ENCODE measurements around the gene CTXND1.

Gene CTXND1

DNA sequence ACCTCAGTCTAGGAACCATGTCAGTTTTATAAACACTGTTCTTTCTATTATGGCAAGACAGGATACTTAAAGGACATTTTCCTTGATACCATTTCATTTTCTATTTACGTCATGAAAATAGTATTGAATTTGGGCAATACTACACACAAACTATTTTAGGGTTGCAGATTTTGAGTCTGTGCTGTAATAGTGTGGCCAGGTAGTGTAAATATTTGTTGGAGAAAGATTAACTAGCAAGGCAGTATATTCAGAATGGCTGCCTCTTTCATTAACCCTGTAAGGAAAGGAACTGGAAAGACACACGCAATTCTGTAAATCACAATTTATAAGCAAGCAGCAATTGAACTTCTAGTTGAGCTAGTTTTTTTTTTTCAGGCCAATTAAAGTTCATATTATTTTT is 2.0 kb downstream of the CTXND1 start:
- TF ChIP-seq, protein P1, sequence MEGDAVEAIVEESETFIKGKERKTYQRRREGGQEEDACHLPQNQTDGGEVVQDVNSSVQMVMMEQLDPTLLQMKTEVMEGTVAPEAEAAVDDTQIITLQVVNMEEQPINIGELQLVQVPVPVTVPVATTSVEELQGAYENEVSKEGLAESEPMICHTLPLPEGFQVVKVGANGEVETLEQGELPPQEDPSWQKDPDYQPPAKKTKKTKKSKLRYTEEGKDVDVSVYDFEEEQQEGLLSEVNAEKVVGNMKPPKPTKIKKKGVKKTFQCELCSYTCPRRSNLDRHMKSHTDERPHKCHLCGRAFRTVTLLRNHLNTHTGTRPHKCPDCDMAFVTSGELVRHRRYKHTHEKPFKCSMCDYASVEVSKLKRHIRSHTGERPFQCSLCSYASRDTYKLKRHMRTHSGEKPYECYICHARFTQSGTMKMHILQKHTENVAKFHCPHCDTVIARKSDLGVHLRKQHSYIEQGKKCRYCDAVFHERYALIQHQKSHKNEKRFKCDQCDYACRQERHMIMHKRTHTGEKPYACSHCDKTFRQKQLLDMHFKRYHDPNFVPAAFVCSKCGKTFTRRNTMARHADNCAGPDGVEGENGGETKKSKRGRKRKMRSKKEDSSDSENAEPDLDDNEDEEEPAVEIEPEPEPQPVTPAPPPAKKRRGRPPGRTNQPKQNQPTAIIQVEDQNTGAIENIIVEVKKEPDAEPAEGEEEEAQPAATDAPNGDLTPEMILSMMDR (IDR thresholded peaks at IDR 0.05; ENCODE audit: low read depth, low read length, missing control alignments), result no peak
- in situ Hi-C loops (cut with HindIII; ENCODE audit: low sequenced_read_pairs), result no loop called here
- no peak for DNase-seq (ENCODE audit: low read depth)

DNA sequence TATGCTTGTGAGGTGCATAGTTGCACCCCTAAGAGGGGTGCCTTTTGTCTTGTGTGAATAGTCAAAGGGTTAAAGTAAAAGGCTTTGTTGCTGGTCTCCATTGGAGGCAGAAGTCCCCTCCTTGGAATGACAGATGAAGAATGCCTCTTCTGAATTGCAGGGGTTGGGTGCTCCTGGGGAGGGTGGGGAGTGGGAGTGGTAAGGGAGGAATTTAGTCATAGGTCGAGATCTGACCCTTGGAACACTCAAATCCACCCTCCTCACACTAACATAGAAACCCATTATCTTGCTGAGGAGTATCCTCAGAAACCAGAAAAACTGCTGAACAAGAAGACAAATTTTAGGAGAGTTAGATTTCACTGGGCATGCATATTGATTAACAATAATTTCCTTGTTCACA is 4.7 kb downstream of the CTXND1 start:
- in situ Hi-C loops (cut with HindIII; ENCODE audit: low sequenced_read_pairs), result no loop called here
- no peak for DNase-seq (ENCODE audit: low read depth)
- no peak overlapping the region for H3K4me3 ChIP-seq (ENCODE audit: low read depth, low read length)
- TF ChIP-seq, protein P1 (IDR thresholded peaks at IDR 0.05; ENCODE audit: low read depth, low read length, missing control alignments), result no peak

More for the DNA sequence above, 2.0 kb downstream of the CTXND1 start:
- no peak overlapping the region for H3K4me3 ChIP-seq (ENCODE audit: low read depth, low read length)

DNA sequence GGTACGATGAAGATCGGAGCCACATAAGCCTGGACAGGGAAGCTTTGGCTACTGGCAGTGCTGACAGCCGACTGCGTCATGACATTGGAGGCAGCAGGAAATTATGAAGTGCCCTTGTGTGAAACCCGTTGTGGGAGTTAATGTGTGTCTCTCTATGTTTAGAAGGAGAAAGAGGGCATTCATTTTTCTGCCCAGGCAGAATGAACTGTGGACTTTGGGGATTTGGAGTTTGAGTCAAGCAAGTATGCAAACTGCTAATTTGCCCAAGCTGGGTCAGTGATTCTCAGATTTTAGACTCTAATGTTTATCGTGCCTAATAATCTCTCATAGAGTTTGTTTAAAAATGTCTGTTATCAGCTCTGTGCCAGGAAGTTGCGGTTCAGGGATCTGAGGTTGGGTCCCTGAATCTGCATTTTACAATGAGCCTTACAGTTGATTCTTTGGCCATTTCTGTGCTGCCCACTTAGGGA is 5.6 kb downstream of the CTXND1 start:
- DNase-seq (ENCODE audit: low read depth), result no peak
- TF ChIP-seq, protein P1 (IDR thresholded peaks at IDR 0.05; ENCODE audit: low read depth, low read length, missing control alignments), result no peak
- H3K4me3 ChIP-seq (ENCODE audit: low read depth, low read length), result no peak overlapping the region
- in situ Hi-C loops (cut with HindIII; ENCODE audit: low sequenced_read_pairs), result no loop called here

DNA sequence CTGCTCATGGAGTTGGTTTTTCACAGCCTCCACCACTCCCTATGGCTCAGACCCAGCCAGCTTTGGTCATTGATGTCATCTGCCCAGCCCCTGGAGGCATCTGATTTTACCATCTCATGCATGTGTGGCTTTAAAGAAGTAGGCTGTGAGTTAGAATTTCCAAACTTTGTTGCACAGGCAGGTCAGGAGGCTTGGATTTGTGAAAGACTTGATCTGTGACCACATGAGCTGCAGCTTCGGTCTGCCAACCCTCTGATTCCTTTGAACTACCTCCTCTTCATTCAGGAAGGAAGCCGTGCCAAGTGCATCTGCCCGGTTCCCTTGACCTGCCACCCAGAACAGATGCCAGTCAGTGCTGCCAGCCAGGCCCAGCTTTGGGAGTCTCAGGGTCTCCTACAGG is 9.2 kb downstream of the CTXND1 start:
- H3K4me3 ChIP-seq (ENCODE audit: low read depth, low read length), result no peak overlapping the region
- in situ Hi-C loops (cut with HindIII; ENCODE audit: low sequenced_read_pairs), result no loop called here
- TF ChIP-seq, protein P1 (IDR thresholded peaks at IDR 0.05; ENCODE audit: low read depth, low read length, missing control alignments), result no peak
- DNase-seq (ENCODE audit: low read depth), result no peak

DNA sequence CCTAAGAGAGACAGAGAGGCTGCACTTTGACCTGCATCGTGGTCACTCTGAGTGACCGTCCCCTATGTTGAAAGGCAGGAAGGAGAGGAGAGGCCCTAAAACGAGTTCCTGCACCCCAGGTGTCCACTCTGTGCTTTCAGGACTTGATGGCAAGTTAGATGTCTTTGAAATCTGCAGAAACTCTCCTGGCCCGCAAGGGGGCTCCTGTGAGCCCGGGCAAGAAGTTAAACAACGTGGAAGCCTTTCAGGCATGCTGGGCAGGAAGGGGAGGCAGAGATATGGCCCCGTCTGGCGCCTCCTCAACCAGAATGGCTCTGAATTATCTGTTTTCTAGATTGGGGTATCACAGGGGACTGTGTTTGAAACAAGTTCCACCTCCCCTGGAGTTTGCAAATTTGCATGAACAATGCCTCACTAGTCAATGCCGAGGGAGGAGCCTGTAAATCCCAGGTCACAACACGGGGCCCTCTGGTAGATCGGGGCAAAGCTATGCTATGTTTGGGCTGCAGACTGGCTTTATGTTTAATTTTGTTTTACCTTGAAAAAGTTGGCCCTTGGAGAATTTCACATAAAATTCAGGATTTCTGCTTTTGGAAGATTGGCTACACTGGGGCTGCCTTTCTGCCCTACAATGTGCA is 9.8 kb downstream of the CTXND1 start:
- DNase-seq (ENCODE audit: low read depth), result no peak
- TF ChIP-seq, protein P1 (IDR thresholded peaks at IDR 0.05; ENCODE audit: low read depth, low read length, missing control alignments), result peak; percentile 42
- H3K4me3 ChIP-seq (ENCODE audit: low read depth, low read length), result no peak overlapping the region
- in situ Hi-C loops (cut with HindIII; ENCODE audit: low sequenced_read_pairs), result no loop called here

DNA sequence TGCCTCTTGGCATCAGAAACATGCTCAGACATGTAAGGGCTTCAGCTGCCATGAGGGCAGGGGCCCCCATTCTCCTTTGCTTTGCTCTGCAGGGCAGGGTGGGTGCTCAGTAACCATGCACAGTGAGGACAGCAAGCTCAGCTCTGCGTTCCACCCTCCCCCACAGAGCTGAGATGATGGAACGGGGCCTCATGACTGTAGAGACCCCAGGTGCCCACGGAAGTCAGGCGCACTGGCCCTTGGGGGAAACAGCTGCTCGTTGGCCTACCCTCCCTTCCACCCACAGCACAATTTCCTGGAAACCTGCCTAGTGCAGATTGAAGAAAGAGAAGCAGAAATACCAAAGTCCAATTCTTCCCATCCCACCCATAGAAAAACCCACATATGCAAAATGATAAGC is 10.5 kb downstream of the CTXND1 start:
- no peak overlapping the region for H3K4me3 ChIP-seq (ENCODE audit: low read depth, low read length)
- DNase-seq (ENCODE audit: low read depth), result no peak
- in situ Hi-C loops (cut with HindIII; ENCODE audit: low sequenced_read_pairs), result no loop called here
- TF ChIP-seq, protein P1 (IDR thresholded peaks at IDR 0.05; ENCODE audit: low read depth, low read length, missing control alignments), result no peak
